Measurements from ENCODE around the gene SCN4B.

SCN4B gene

GRCh38 chr11:118099838-118100556 lies 52.6 kb downstream of the SCN4B start:
- no peak for DNase-seq (ENCODE audit: low spot score)

GRCh38 chr11:118098996-118099837 lies 53.4 kb downstream of the SCN4B start:
- DNase-seq (ENCODE audit: low spot score), result no peak

GRCh38 chr11:118095967-118096367 lies 56.7 kb downstream of the SCN4B start:
- no peak for DNase-seq (ENCODE audit: low spot score)

- DNase-seq (ENCODE audit: low spot score), result no peak
Observed at GRCh38 chr11:118095493-118095892, 57.1 kb downstream of the SCN4B start.

DNA sequence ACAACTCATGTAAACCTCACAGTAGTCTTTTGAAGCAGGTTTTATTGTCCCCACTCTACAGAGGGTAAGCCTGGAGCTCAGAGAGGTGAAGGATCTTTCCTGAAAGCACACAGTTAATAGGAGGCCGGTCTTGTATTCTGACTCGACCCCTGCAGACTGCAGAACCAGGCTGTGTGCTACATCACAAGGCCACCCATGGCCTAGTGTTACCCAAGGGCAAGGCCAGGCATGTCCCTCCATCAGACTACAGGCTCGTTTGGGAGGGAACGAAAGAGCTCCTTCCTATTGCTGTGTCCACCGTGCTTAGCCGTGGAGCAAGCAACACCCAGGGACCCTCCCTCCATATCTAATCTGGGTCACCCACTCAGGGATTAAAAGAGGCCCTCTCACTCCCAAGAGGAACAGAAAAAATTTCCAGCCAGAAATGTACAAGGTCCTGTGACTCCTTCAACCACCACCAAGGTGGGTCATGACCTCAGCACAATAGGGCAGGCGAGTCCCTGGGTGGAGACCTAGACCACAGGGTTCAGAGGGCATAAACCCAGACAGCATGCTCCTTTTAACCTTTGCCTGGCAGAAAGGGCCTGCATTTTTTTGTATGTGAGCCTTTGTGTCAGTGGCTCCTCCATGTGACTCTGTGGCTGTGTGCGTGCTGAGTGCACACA lies 59.6 kb downstream of the SCN4B start:
- DNase-seq (ENCODE audit: low spot score), result no peak

DNA sequence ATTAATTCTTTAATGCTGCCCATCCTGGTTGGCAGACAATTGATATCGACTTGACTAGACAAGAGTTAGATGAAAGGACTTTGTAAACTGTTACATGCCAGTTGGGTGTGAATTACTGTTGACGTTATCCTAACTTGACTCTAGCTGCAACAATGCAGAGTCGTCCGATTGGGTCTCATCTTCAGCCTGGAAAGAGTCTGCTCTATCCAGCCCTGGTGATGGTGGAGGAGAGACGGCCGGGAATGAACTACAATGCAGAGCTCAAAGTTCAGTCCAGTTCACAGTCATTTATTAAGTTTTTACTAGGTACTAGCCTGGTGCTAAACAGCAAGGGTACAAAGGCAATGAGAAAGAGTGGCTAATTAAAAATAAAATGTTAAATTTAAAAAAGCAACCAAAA lies 60.9 kb downstream of the SCN4B start:
- no peak for DNase-seq (ENCODE audit: low spot score)

DNA sequence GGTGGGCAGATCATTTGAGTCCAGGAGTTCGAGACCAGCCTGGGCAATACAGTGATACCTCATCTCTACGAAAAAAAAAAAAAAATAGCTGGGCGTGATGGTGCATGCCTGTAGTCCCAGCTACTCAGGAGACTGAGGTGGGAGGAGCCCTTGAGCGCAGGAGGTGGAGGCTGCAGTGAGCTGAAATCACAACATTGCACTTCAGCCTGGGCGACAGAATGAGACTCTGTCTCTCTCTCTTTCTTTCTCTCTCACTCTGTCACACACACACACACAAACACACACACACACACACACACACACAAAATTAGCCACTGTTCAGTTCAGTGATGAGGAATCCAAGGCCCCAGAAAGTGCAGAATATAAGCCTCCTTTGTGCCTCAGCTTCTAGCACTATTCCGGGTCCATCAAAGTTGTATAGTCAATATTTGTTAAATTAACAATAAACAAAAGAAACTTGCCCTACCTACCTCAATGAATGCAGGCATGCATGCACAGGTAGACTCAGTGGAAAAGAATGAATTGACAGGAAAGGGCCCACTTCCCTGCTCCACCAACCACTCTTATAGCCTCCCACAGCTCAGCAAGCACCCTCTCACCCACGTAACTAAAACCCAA lies 62.0 kb downstream of the SCN4B start:
- DNase-seq (ENCODE audit: low spot score), result no peak

GRCh38 chr11:118088531-118088930 lies 64.1 kb downstream of the SCN4B start:
- no peak for DNase-seq (ENCODE audit: low spot score)

DNA sequence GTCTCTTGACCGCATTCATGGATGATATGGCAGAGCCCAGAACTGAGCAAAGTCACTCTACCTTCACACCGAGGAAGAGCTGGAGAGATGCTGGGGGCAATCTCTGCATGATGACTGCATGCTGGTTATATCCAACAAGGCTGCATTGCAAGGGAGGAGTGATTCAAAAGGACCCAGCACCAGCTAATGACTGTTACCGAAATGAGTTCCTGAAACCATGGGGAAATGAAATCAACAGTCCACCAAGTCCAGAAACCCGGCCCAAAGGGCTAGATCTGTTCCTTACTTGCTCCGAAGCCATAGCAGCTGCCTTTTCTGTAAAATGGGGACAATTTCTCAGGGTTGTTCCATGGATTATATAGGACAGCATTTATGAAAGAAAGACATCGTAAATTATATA lies 64.7 kb downstream of the SCN4B start:
- DNase-seq (ENCODE audit: low spot score), result no peak

- DNase-seq (ENCODE audit: low spot score), result no peak
Observed at GRCh38 chr11:118086913-118087768, 65.5 kb downstream of the SCN4B start, which contains the start of gene SMIM35. TSS of gene SMIM35 (minus strand) at chr11:118086963. CDS start at chr11:118086757, 206 bp downstream.

DNA sequence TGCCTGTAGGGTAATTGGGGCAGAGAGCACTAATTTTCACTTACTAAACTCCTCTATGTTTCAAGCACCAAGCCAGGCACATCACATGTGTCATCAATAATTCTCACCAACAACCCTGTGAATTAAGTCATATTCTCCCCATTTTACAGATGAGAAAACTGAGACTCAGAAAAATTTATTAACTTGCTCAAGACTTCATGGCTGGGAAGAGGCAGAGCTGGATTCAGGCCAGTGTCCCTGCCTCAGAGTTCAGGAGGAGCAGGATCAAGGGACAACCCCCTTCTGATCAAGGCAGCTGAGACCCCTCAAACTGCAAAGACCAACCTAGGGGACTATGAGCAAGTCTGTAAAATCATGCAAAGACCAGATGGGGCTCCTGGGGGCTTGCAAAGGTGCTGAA lies 68.0 kb downstream of the SCN4B start:
- DNase-seq (ENCODE audit: low spot score), result no peak

GRCh38 chr11:118084247-118084646 lies 68.4 kb downstream of the SCN4B start:
- DNase-seq (ENCODE audit: low spot score), result no peak

Measured in iPS-NIHi11 (cell line).